HepG2 (cell line): ENCODE data around the gene C16orf54. TPM values are rescaled to one million over a fixed set of nuclear protein-coding genes. Genes with fewer than 3 reads are reported as not detected.

Experiments used
- BCLAF1 ChIP-seq: fragments of 450-650 bp; IDR thresholded peaks from 2 replicates; pipeline ENCODE4 v1.6.1; 2017; ENCODE audit warnings: mild to moderate bottlenecking
- CEBPZ ChIP-seq: IDR thresholded peaks from 2 replicates; pipeline ENCODE4 v1.6.1; 2012; ENCODE audit warnings: low read length, improper control_type of control experiment
- FOXA1 ChIP-seq, 2 experiments: fragments of 450-650 bp in 1 of 2; sonication (generic) in 1 of 2; formaldehyde crosslinking in 1 of 2; IDR thresholded peaks; 2 replicates each; pipeline versions ENCODE4 v1.4.0 to v1.6.1; 2016 to 2020; ENCODE audit warnings: missing genetic modification reagents in 1 of 2
- GABPB1 ChIP-seq: IDR thresholded peaks from 2 replicates; pipeline ENCODE4 v1.6.1; 2016; ENCODE audit warnings: mild to moderate bottlenecking, missing genetic modification reagents, moderate library complexity, missing compliant biosample characterization
- IKZF1 ChIP-seq: fragments of 450-650 bp; IDR thresholded peaks from 2 replicates; pipeline ENCODE4 v1.7.1; 2016
- LCORL ChIP-seq, 2 experiments: fragments of 450-650 bp in 1 of 2; sonication (generic) in 1 of 2; formaldehyde crosslinking in 1 of 2; IDR thresholded peaks; 2 replicates each; pipeline versions ENCODE4 v1.5.0 to v1.6.1; 2017 to 2020; ENCODE audit warnings: antibody characterized with exemption in 1 of 2, missing genetic modification reagents in 1 of 2
- MXI1 ChIP-seq: IDR thresholded peaks from 3 replicates; pipeline ENCODE4 v1.6.1; 2012; ENCODE audit warnings: low read depth, low read length, inconsistent platforms, borderline replicate concordance
- TBL1XR1 ChIP-seq: fragments of 150-350 bp; IDR thresholded peaks from 2 replicates; pipeline ENCODE4 v1.6.1; 2014; ENCODE audit warnings: borderline replicate concordance, low read length; ENCODE audit not compliant: partially characterized antibody
- TCF12 ChIP-seq, 2 experiments: fragments of 450-650 bp in 1 of 2; sonication (generic) in 1 of 2; formaldehyde crosslinking in 1 of 2; IDR thresholded peaks; 2 replicates each; pipeline versions ENCODE4 v1.6.1 to v1.8.0; 2017 to 2022; ENCODE audit warnings: antibody characterized with exemption in 1 of 2, mild to moderate bottlenecking in 1 of 2, missing genetic modification reagents in 1 of 2, moderate library complexity in 1 of 2
- THAP11 ChIP-seq: IDR thresholded peaks from 2 replicates; pipeline ENCODE4 v1.6.1; 2016; ENCODE audit warnings: missing biosample characterization, missing genetic modification reagents
- U2AF1 ChIP-seq: fragments of 200-400 bp; formaldehyde crosslinking; optimal IDR thresholded peaks from 2 replicates; pipeline ENCODE3; 2017; ENCODE audit warnings: mild to moderate bottlenecking, low read depth, low read length
- YEATS4 ChIP-seq: sonication (generic); formaldehyde crosslinking; IDR thresholded peaks from 2 replicates; pipeline ENCODE4 v1.4.0; 2020; ENCODE audit warnings: missing genetic modification reagents, borderline replicate concordance
- ZC3H13 ChIP-seq: sonication (generic); formaldehyde crosslinking; IDR thresholded peaks from 2 replicates; pipeline ENCODE4 v1.8.1; 2023; ENCODE audit warnings: mild to moderate bottlenecking, missing genetic modification reagents, moderate library complexity
- ZFP62 ChIP-seq: sonication (generic); formaldehyde crosslinking; IDR thresholded peaks from 2 replicates; pipeline ENCODE4 v1.4.0; 2020; ENCODE audit warnings: missing genetic modification reagents
- ZMYM2 ChIP-seq: sonication (generic); formaldehyde crosslinking; IDR thresholded peaks from 2 replicates; pipeline ENCODE4 v1.8.0; 2022; ENCODE audit warnings: mild to moderate bottlenecking, missing genetic modification reagents
- ZNF160 ChIP-seq: sonication (generic); formaldehyde crosslinking; IDR thresholded peaks from 2 replicates; pipeline ENCODE4 v1.8.0; 2022; ENCODE audit warnings: mild to moderate bottlenecking, inconsistent platforms, missing genetic modification reagents
- ZNF446 ChIP-seq: sonication (generic); formaldehyde crosslinking; IDR thresholded peaks from 2 replicates; pipeline ENCODE4 v1.5.0; 2020; ENCODE audit warnings: mild to moderate bottlenecking, missing genetic modification reagents
- ZNF451 ChIP-seq: sonication (generic); formaldehyde crosslinking; IDR thresholded peaks from 2 replicates; pipeline ENCODE4 v1.5.0; 2020; ENCODE audit warnings: mild to moderate bottlenecking, missing genetic modification reagents
- ZNF530 ChIP-seq: sonication (generic); formaldehyde crosslinking; IDR thresholded peaks from 2 replicates; pipeline ENCODE4 v1.5.0; 2020; ENCODE audit warnings: low read depth, mild to moderate bottlenecking, missing genetic modification reagents
- ZNF569 ChIP-seq: sonication (generic); formaldehyde crosslinking; IDR thresholded peaks from 2 replicates; pipeline ENCODE4 v1.5.0; 2020; ENCODE audit warnings: mild to moderate bottlenecking, missing genetic modification reagents, moderate library complexity, borderline replicate concordance
- ZNF83 ChIP-seq: sonication (generic); formaldehyde crosslinking; IDR thresholded peaks from 2 replicates; pipeline ENCODE4 v1.4.0; 2020; ENCODE audit warnings: missing genetic modification reagents, mild to moderate bottlenecking, borderline replicate concordance
- ZNF891 ChIP-seq: sonication (generic); formaldehyde crosslinking; IDR thresholded peaks from 2 replicates; pipeline ENCODE4 v1.5.0; 2020; ENCODE audit warnings: mild to moderate bottlenecking, missing genetic modification reagents
- ZSCAN20 ChIP-seq: sonication (generic); formaldehyde crosslinking; IDR thresholded peaks from 2 replicates; pipeline ENCODE4 v1.4.0; 2020; ENCODE audit warnings: missing genetic modification reagents, mild to moderate bottlenecking, borderline replicate concordance
- ZZZ3 ChIP-seq: sonication (generic); formaldehyde crosslinking; IDR thresholded peaks from 2 replicates; pipeline ENCODE4 v1.4.0; 2020; ENCODE audit warnings: missing genetic modification reagents, mild to moderate bottlenecking, borderline replicate concordance
- polyA plus RNA-seq, 8 experiments: library from polyadenylated mRNA; depleted of rRNA in 3 of 8; stranded (reverse) in 7 of 8; unstranded in 1 of 8; fragments of >200 nt; fragmentation: Illumina TruSeq in 4 of 8; extraction: Trizol in 4 of 8; gene quantifications; 2 replicates each; pipeline versions ENCODE4 v1.2.1 to v1.2.3, GENCODE V29; 2011 to 2016; ENCODE audit warnings: low read depth in 4 of 8, missing spikeins in 1 of 8, mixed read lengths in 1 of 8; ENCODE audit not compliant: insufficient read depth in 1 of 8
- total RNA-seq, 5 experiments: library from RNA; depleted of rRNA; stranded (reverse); fragments of >200 nt; fragmentation: Illumina TruSeq; extraction: Trizol; gene quantifications; 2 replicates each; pipeline ENCODE4 v1.2.3, GENCODE V29; 2016; ENCODE audit warnings: low read depth in 1 of 5

C16orf54 gene
- total and polyA plus RNA-seq, 2 of the 13 experiments (the other 11 are each of a cell fraction or from before 2014, with no cell fraction given), result not detected

GRCh38 chr16:29765167-29766032, 19.6 kb upstream of the C16orf54 start (continued):
- TF ChIP-seq ZNF891 (CRISPR knock-in tag), result no peak
- no peak for TF ChIP-seq ZFP62 (CRISPR knock-in tag)
- peak; percentile 46; the same call in 1 of the 3 replicates for TF ChIP-seq MXI1
- no peak for TF ChIP-seq ZNF446 (CRISPR knock-in tag)
- 0 out of 2 replicates have a peak, but pooled peaks have one; percentile 62 for TF ChIP-seq ZNF569 (CRISPR knock-in tag)
- TF ChIP-seq ZNF451 (CRISPR knock-in tag), result peak; percentile 53; the same call in 1 of the 2 replicates
- no peak for TF ChIP-seq BCLAF1
- peak; percentile 77 for TF ChIP-seq ZNF160 (CRISPR knock-in tag)
- TF ChIP-seq GABPB1 (CRISPR knock-in tag), result peak; percentile 65
- no peak; the same call in 1 of the 2 replicates for TF ChIP-seq ZNF83 (CRISPR knock-in tag)
- TF ChIP-seq IKZF1, result no peak
- TF ChIP-seq LCORL (IDR thresholded peaks at IDR 0.05), result peak; percentile 42; the same call in 1 of the 2 replicates
- TF ChIP-seq LCORL (CRISPR knock-in tag; IDR thresholded peaks at IDR 0.05), result peak; percentile 100
- TF ChIP-seq ZMYM2 (CRISPR knock-in tag), result peak; percentile 88
- TF ChIP-seq ZNF530, result no peak
- TF ChIP-seq YEATS4 (CRISPR knock-in tag), result peak; percentile 94; the same call in 1 of the 2 replicates
- TF ChIP-seq ZSCAN20 (CRISPR knock-in tag), result peak; percentile 86; the same call in 1 of the 2 replicates
- no peak for TF ChIP-seq ZZZ3 (CRISPR knock-in tag)
- TF ChIP-seq U2AF1, result no peak
- no peak for TF ChIP-seq ZC3H13 (CRISPR knock-in tag)
- TF ChIP-seq CEBPZ, result no peak
- TF ChIP-seq FOXA1 (IDR thresholded peaks at IDR 0.05), result peak; percentile 88
- peak; percentile 99 for TF ChIP-seq FOXA1 (CRISPR knock-in tag; IDR thresholded peaks at IDR 0.05)
- TF ChIP-seq TCF12 (IDR thresholded peaks at IDR 0.05), result no peak
- peak; percentile 86; the same call in 1 of the 2 replicates for TF ChIP-seq TCF12 (CRISPR knock-in tag; IDR thresholded peaks at IDR 0.05)
- no peak for TF ChIP-seq TBL1XR1
- peak; percentile 81 for TF ChIP-seq THAP11
